ENCODE data around the gene KCNIP1. TPM values are rescaled to one million over a fixed set of nuclear protein-coding genes. Genes with fewer than 3 reads are reported as not detected.

Gene KCNIP1
- total RNA-seq, 1 donor from 2014 or later = 0.16 TPM

DNA sequence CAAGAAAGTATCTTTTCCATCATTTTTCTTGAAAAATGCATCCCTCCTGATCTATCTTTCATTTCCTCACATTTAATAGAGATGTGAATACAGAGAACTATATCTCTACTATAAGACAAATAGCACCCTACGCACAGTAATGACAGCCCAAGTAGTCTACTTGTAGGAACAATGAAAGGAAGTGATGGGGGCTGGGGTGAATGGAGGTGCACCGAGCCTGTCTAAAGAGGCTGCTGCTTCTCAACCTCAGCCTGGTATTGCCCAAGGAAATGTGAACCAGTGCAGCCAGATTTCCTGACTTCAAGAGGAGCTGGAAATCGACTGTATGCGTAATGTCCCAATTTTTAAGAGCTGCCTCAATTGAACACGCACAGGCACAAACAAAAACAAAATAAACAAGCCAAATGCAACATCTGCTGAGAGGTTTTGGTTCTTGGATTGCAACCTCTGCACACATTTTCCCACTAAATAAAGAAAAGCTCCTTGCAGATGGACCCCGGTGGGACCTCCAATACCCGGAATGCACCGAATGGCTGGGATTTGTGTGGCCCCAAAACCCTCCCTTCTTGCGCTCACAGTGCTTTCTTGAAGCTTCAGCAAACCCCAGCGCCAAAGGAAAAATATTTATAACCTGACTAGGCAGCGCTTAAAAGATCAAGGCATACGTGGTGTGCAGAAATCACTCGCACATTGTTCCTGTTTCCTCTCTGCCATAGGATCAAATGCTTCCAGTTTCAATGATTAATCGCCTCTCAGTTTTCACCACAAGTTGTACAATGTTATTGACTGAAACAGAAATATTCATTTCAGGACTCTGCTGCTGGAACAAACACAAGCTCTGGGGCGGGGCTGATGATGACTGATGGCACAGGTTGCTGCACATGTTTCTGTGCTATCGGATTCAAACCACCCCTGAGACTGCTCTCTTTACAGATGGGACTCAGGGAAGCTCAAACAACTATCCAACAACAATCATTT is 68.3 kb downstream of the KCNIP1 start:
- intact Hi-C loops (cut with micrococcal nuclease) = no loop called here
- DNase-seq = no peak
- H3K27ac ChIP-seq (replicated peaks) = no peak overlapping the region
- H3K4me3 ChIP-seq = no peak overlapping the region
- no peaks in the 10 kb centered on the region for H3K4me1 ChIP-seq
- no peaks in the 10 kb centered on the region for H3K36me3 ChIP-seq
- TF ChIP-seq, protein P1, sequence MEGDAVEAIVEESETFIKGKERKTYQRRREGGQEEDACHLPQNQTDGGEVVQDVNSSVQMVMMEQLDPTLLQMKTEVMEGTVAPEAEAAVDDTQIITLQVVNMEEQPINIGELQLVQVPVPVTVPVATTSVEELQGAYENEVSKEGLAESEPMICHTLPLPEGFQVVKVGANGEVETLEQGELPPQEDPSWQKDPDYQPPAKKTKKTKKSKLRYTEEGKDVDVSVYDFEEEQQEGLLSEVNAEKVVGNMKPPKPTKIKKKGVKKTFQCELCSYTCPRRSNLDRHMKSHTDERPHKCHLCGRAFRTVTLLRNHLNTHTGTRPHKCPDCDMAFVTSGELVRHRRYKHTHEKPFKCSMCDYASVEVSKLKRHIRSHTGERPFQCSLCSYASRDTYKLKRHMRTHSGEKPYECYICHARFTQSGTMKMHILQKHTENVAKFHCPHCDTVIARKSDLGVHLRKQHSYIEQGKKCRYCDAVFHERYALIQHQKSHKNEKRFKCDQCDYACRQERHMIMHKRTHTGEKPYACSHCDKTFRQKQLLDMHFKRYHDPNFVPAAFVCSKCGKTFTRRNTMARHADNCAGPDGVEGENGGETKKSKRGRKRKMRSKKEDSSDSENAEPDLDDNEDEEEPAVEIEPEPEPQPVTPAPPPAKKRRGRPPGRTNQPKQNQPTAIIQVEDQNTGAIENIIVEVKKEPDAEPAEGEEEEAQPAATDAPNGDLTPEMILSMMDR (IDR thresholded peaks at IDR 0.05; ENCODE audit: borderline replicate concordance) = no peak
- peaks cover 16% of the 10 kb centered on the region for H3K27me3 ChIP-seq (ENCODE audit: low read depth)
- peaks cover 4% of the 10 kb centered on the region for H3K9me3 ChIP-seq (replicated peaks)

DNA sequence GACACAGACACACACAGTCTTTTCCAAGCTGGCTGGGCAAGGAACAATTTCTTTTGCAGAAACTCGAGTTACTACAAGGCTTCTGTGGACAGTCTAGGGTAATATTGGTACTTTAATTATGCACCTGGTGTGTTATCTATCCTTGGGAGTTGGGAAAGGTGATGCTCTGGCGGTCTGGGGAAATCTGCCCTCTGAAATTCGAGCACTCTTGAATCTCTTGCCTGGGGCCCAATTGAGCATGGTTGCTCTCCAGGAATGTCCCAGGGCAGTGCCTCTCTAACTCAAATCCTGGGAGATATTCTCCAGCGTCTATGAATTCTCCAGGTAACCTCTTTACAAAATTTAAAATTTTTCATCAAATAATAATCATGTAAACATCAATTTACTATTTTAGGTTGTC is 69.3 kb downstream of the KCNIP1 start:
- intact Hi-C loops (cut with micrococcal nuclease) = no loop called here
- TF ChIP-seq, protein P1 (IDR thresholded peaks at IDR 0.05; ENCODE audit: borderline replicate concordance) = no peak
- Histone ChIP-seq H3K4me1 (no peaks in the 10 kb centered on the region), H3K36me3 (no peaks in the 10 kb centered on the region), H3K4me3 (no peak overlapping the region), H3K27me3 (ENCODE audit: low read depth) (peaks cover 16% of the 10 kb centered on the region), H3K9me3 (replicated peaks) (peaks cover 4% of the 10 kb centered on the region), H3K27ac (replicated peaks) (no peak overlapping the region)
- no peak for DNase-seq

DNA sequence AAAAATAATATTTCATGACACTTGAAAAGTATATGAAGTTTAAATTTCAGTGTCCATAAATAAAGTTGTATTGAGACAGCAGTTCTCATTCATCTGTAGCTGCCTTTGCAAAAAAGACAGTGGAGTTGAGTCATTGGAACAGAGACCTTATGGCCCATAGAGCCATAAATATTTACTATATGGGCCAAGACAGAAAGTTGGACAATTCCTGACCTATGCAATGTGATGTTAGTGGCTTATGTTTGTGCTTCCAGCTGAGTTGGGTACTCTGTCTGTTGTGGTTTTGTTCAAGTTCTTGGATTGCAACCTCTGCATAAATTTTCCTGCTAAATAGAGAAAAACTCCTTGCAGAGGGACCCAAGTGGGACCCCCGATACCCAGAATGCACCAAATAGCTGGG is 69.8 kb downstream of the KCNIP1 start:
- TF ChIP-seq, protein P1 (IDR thresholded peaks at IDR 0.05; ENCODE audit: borderline replicate concordance) = no peak
- peaks cover 6% of the 10 kb centered on the region for H3K9me3 ChIP-seq (replicated peaks)
- H3K36me3 ChIP-seq = no peaks in the 10 kb centered on the region
- intact Hi-C loops (cut with micrococcal nuclease) = no loop called here
- H3K27me3 ChIP-seq (ENCODE audit: low read depth) = peaks cover 15% of the 10 kb centered on the region
- no peak overlapping the region for H3K27ac ChIP-seq (replicated peaks)
- DNase-seq = no peak
- H3K4me1 ChIP-seq = no peaks in the 10 kb centered on the region
- no peak overlapping the region for H3K4me3 ChIP-seq

DNA sequence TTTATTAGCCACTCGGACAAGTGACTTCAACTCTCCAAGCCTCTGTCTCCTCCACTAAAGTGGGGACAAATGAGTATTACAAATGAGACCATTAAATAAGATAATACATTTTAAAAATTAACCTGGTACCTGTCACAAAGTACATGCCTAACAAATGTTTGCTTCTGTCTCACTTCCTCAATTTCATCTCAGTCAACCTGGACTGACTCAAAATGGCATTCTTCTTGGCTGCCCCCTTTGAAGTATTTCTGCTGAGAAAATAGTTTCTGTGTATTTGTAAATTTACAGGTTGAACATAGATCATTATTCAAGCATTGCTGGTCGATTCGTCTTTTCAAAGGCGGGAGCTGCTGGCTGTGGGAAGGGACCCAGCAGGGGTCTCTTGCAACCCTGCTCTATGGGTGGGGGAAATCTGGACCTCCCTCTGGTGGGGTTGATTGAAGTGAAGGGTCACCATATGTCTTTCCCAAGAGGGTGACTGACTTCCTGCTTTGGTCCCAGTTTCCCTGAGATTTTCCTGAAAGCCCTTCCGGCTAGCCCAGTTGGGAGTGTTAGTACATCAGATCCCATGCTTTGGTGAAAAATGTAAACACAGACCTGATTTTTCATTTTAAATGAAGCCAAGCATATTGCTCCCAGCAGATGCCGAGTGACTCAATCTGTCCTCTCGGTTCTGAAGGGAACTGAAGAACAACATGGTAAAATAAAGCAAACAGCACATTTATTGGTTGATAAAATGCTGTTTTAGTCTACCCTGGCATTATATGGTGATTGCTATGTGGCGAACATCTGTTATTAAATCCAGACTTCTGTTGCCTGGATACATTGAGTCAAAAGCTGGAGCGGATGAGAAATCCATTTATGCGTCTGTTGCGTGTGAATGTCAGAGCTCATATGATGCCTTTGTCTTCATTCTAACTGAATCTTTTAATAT is 73.0 kb downstream of the KCNIP1 start:
- Histone ChIP-seq H3K9me3 (replicated peaks) (peaks cover 12% of the 10 kb centered on the region), H3K36me3 (no peaks in the 10 kb centered on the region), H3K27me3 (ENCODE audit: low read depth) (peaks cover 8% of the 10 kb centered on the region), H3K27ac (replicated peaks) (no peak overlapping the region), H3K4me1 (no peaks in the 10 kb centered on the region), H3K4me3 (no peak overlapping the region)
- intact Hi-C loops (cut with micrococcal nuclease) = no loop called here
- DNase-seq = no peak
- TF ChIP-seq, protein P1 (IDR thresholded peaks at IDR 0.05; ENCODE audit: borderline replicate concordance) = no peak

DNA sequence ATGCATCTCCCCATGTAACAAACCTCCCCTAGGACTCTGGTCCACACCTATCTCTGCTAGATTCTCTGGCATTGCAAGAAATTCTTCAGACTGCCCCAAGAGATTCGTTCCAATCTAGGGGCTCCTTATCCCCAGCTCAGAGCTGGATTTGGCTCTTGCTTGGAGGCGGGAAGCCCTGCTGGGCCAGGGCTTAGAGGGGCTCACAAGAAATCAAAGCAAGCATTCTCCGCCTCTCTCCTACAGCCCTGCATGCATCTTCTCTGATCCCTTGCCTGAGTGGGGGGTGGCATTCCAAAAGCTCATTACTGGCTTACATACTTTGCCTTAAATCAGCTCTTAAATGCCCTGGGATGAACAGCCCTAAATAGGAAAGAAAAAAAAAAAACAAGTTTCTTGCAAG is 75.8 kb downstream of the KCNIP1 start:
- intact Hi-C loops (cut with micrococcal nuclease) = no loop called here
- Histone ChIP-seq H3K4me3 (no peak overlapping the region), H3K27me3 (ENCODE audit: low read depth) (no peaks in the 10 kb centered on the region), H3K4me1 (peaks cover 2% of the 10 kb centered on the region), H3K27ac (replicated peaks) (no peak overlapping the region), H3K36me3 (no peaks in the 10 kb centered on the region), H3K9me3 (replicated peaks) (peaks cover 12% of the 10 kb centered on the region)
- TF ChIP-seq, protein P1 (IDR thresholded peaks at IDR 0.05; ENCODE audit: borderline replicate concordance) = no peak
- DNase-seq = no peak

Measured in left ventricle myocardium inferior (tissue), 1 donor.